Measurements from ENCODE around the gene TEX29.

TEX29 gene

DNA sequence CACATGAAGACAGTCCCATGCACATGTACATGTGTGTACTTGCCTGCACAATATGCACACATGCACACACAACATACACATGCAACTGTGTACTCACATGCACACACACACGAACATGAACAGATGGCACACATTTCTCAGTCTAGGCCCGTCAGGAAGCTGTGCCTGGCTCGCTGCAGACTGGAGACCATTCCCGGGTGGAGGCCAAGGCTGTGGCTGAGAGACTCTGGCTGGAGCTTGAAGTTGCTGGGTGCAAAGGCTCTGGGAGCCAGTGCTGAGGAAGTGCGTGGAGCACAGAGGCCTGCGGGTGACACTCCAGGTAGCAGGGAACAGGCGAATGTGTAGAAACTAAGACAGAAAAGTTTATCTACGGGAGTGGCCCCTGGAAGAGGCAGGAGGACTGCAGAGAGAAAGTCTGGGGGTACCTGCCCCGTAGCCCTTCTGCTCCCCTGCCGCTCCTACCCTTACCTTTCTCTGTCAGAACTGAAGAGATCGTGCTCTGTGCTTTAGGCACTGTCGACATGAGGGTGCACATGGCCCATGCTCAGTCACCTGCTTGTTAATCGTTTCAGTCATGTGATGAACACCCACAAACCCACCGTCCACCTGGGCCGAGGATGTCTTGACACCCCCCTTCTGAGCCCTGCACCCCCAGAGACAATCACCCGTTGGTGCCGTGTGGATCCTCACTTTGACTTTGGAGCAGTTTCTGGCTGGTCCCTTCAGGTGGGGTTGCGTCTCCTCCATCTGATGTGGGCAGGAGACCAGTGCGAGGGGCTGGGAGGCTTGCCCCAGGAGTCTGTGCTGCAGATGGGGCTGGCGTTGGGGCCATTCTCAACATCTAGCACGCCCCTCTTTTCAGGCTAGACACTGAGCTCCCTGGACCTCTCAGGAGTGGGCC, 69.4 kb downstream of the TEX29 start:
- Histone ChIP-seq H2AFZ (ENCODE audit: low read depth, low read length) (no peak overlapping the region), H3K9ac (ENCODE audit: low read depth, low read length) (no peak overlapping the region), H3K4me1 (ENCODE audit: insufficient read depth, low read length) (peaks cover 3% of the 10 kb centered on the region), H3K36me3 (ENCODE audit: insufficient read depth, low read length) (no peaks in the 10 kb centered on the region), H3K9me3 (ENCODE audit: insufficient read depth, low read length, severe bottlenecking) (no peaks in the 10 kb centered on the region), H3K4me3 (ENCODE audit: low read depth in 1 of 2, low read length in 2 of 2) (no peak overlapping the region), H3K79me2 (ENCODE audit: insufficient read depth, low read length) (no peaks in the 10 kb centered on the region), H3K4me2 (ENCODE audit: insufficient read depth, low read length) (no peak overlapping the region), H3K27ac (ENCODE audit: low read length) (no peak overlapping the region), H4K20me1 (ENCODE audit: insufficient read depth, low read length) (peaks cover 6% of the 10 kb centered on the region; the same call in 1 of the 2 replicates), H3K27me3 (ENCODE audit: insufficient read depth, low read length, poor library complexity) (no peaks in the 10 kb centered on the region)
- DNase-seq (no peak), ATAC-seq (ENCODE audit: insufficient read depth, low read depth) (no peak)
- TF ChIP-seq, protein P1, sequence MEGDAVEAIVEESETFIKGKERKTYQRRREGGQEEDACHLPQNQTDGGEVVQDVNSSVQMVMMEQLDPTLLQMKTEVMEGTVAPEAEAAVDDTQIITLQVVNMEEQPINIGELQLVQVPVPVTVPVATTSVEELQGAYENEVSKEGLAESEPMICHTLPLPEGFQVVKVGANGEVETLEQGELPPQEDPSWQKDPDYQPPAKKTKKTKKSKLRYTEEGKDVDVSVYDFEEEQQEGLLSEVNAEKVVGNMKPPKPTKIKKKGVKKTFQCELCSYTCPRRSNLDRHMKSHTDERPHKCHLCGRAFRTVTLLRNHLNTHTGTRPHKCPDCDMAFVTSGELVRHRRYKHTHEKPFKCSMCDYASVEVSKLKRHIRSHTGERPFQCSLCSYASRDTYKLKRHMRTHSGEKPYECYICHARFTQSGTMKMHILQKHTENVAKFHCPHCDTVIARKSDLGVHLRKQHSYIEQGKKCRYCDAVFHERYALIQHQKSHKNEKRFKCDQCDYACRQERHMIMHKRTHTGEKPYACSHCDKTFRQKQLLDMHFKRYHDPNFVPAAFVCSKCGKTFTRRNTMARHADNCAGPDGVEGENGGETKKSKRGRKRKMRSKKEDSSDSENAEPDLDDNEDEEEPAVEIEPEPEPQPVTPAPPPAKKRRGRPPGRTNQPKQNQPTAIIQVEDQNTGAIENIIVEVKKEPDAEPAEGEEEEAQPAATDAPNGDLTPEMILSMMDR (IDR thresholded peaks at IDR 0.05; ENCODE audit: borderline replicate concordance, extremely low read depth, low read length, poor library complexity, severe bottlenecking), result no peak
- TF ChIP-seq EZH2 (IDR thresholded peaks at IDR 0.05; ENCODE audit: borderline replicate concordance, low read depth, low read length, severe bottlenecking), result no peak

DNA sequence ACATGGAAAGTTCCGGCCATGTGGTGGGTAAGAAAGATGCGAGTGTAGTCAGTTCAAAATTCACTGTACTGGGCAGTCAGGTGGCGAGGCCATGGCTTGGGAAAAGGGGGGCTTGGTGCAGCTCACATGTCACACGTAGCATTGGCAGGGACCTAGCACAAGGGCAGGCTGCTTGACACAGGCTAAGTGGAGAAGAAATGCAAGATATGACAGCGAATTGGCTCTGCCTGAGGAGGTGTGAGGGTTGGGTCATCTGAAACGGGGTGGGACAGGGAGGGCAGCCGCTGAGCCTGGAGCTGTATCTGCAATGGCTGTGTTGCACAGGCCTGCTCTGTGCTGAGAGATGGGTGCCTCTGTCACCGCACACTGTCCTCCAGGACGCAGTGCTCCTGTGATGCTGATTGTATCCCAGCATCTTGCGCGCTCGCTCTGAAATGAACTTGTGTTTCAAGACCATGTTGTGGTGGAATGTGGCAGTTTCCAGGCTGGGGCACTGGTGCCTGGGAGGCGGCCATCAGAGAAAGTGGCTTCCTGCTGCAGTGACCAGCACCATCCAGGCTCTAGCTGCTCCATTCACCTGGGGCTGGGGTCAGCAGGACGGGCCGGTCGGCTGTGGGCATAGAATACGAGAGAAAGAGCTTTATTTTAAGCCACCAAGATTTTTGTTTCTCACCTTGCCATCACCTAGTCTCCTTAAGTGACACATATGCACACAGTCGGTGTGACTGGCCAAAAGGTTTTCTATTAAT, 70.3 kb downstream of the TEX29 start:
- H3K27ac ChIP-seq (ENCODE audit: low read length), result no peak overlapping the region
- no peaks in the 10 kb centered on the region for H3K36me3 ChIP-seq (ENCODE audit: insufficient read depth, low read length)
- H3K9ac ChIP-seq (ENCODE audit: low read depth, low read length), result no peak overlapping the region
- peaks cover 5% of the 10 kb centered on the region; the same call in 1 of the 2 replicates for H4K20me1 ChIP-seq (ENCODE audit: insufficient read depth, low read length)
- no peaks in the 10 kb centered on the region for H3K4me1 ChIP-seq (ENCODE audit: insufficient read depth, low read length)
- H3K27me3 ChIP-seq (ENCODE audit: insufficient read depth, low read length, poor library complexity), result no peaks in the 10 kb centered on the region
- H2AFZ ChIP-seq (ENCODE audit: low read depth, low read length), result no peak overlapping the region
- DNase-seq, result no peak
- H3K4me2 ChIP-seq (ENCODE audit: insufficient read depth, low read length), result no peak overlapping the region
- H3K9me3 ChIP-seq (ENCODE audit: insufficient read depth, low read length, severe bottlenecking), result no peaks in the 10 kb centered on the region
- TF ChIP-seq, protein P1 (IDR thresholded peaks at IDR 0.05; ENCODE audit: borderline replicate concordance, extremely low read depth, low read length, poor library complexity, severe bottlenecking), result no peak
- TF ChIP-seq EZH2 (IDR thresholded peaks at IDR 0.05; ENCODE audit: borderline replicate concordance, low read depth, low read length, severe bottlenecking), result no peak
- no peak for ATAC-seq (ENCODE audit: insufficient read depth, low read depth)
- no peak overlapping the region for H3K4me3 ChIP-seq (ENCODE audit: low read depth in 1 of 2, low read length in 2 of 2)
- H3K79me2 ChIP-seq (ENCODE audit: insufficient read depth, low read length), result no peaks in the 10 kb centered on the region

DNA sequence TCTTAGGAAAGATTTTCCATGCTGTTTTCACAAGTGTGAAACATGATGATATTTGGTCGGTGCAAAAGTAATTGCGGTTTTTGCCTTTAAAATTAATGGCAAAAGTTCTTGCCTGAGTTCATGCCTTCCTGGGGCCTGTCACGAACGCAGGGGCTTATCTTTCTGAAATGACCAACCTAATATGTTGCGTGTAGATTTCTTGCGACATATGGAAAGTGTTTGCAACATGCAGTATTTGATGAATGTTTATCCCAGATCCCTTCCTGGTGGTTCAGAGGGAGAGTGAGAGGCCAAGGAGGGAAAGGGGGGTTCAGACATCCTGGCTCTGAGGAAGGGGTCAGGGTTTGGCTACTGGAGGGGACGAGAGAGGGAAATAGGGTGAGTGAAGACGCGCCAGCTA, 72.0 kb downstream of the TEX29 start:
- Histone ChIP-seq H3K4me2 (ENCODE audit: insufficient read depth, low read length) (no peak overlapping the region), H3K9ac (ENCODE audit: low read depth, low read length) (no peak overlapping the region), H3K79me2 (ENCODE audit: insufficient read depth, low read length) (no peaks in the 10 kb centered on the region), H2AFZ (ENCODE audit: low read depth, low read length) (no peak overlapping the region), H4K20me1 (ENCODE audit: insufficient read depth, low read length) (0 out of 2 replicates have a peak, but pooled peaks cover 5% of the 10 kb centered on the region), H3K36me3 (ENCODE audit: insufficient read depth, low read length) (no peaks in the 10 kb centered on the region), H3K4me1 (ENCODE audit: insufficient read depth, low read length) (no peaks in the 10 kb centered on the region), H3K9me3 (ENCODE audit: insufficient read depth, low read length, severe bottlenecking) (no peaks in the 10 kb centered on the region), H3K27me3 (ENCODE audit: insufficient read depth, low read length, poor library complexity) (no peaks in the 10 kb centered on the region), H3K4me3 (ENCODE audit: low read depth in 1 of 2, low read length in 2 of 2) (no peak overlapping the region), H3K27ac (ENCODE audit: low read length) (no peak overlapping the region)
- no peak for TF ChIP-seq EZH2 (IDR thresholded peaks at IDR 0.05; ENCODE audit: borderline replicate concordance, low read depth, low read length, severe bottlenecking)
- TF ChIP-seq, protein P1 (IDR thresholded peaks at IDR 0.05; ENCODE audit: borderline replicate concordance, extremely low read depth, low read length, poor library complexity, severe bottlenecking), result no peak
- no peak for DNase-seq
- ATAC-seq (ENCODE audit: insufficient read depth, low read depth), result no peak
